Measurements from ENCODE around the gene FADD.
"Not testable (repeated sequence)": the region's sequence is repeated elsewhere in the genome, so short reads cannot be mapped to it uniquely, and the experiment has no call there.

The FADD gene

GRCh38 chr11:70205766-70206165 lies 2.7 kb downstream of the FADD start:
- DNase-seq, result no peak

GRCh38 chr11:70206226-70206981 lies 3.3 kb downstream of the FADD start:
- DNase-seq, result no peak

GRCh38 chr11:70206982-70207376 lies 3.9 kb downstream of the FADD start:
- DNase-seq, result no peak

DNA sequence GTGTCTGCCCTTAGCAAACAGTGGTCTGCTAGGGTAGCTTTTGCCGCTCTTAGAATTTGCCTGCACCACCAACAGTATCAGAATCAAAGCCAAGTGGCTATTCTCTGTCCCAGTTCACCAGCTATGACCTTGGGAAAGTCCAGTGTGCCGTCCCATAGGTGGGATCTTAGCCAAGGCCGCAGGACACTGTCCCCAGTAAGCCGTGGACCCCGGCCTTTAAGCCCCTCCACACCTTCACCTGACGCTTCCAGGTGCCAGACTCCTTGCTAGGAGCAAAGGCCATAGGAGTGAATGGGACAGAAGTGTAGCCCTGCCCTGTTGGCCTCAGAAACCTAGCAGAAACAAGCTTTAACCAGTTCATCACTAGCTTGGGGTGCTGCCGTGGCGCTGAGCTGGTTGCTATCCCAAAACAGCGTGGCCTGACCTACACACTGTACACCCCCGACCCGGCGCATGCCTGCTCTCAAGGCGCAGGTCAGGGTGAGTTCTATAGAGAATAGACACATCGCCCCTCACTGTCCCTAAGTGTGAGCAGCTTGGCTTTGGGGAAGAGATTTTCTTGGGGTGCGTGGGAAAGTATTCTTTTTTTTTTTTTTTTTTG lies 4.5 kb downstream of the FADD start:
- no peak for DNase-seq

GRCh38 chr11:70209391-70209912 lies 6.4 kb downstream of the FADD start:
- no peak for DNase-seq

- DNase-seq, result no peak
These were observed 7.0 kb downstream of the FADD start for GRCh38 chr11:70210051-70210501.

- DNase-seq, result no peak
These were observed 7.4 kb downstream of the FADD start for GRCh38 chr11:70210530-70210929.

DNA sequence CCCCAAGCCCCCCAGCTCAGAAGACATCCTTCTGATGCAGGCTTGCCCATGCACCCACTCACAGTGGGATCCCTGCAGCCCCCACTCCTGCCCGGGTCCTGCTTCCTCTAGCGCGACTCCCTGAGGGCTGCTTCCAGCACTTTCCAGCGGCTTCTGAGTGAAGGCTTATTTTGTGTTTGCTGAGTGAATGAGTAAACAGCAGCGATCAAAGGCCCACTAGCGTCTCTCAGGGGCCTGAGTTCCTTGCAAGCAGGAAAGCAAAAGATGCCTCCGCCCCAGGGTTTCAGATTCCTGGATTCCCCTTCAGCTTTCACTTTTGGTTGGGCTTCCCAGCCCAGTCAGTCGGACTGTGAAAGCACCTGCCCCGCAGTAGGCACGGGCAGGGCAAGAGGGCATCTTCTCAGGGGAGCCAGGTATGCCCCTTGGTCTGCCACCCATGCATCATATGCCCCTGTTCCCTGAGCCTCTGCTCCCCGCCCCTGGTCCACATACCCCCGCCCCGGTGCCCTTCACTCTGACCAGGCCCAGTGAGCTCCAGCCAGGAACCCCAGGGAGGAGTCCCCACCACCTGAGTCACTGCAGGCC lies 9.2 kb downstream of the FADD start:
- no peak for DNase-seq

DNA sequence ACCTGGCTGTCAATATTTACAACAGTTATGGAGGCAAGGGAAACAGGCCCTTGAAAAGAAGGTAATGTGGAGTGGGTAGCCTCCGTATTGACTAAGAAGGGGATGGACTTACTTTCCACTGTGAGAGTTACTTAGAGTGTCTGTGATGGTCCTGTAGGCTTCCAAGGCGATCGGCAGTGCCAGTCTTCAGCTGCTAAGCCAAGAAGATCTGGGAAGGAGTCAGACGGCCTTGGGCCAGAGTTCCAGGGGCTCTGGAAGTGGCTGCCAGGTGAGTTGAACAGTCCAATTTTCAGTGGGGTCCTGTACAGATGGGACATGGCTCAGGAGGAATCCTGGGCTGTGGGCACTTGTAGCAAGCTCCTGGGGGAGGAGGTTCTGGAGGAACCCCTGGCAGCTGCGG lies 14.3 kb downstream of the FADD start:
- DNase-seq, result not testable (repeated sequence)

DNA sequence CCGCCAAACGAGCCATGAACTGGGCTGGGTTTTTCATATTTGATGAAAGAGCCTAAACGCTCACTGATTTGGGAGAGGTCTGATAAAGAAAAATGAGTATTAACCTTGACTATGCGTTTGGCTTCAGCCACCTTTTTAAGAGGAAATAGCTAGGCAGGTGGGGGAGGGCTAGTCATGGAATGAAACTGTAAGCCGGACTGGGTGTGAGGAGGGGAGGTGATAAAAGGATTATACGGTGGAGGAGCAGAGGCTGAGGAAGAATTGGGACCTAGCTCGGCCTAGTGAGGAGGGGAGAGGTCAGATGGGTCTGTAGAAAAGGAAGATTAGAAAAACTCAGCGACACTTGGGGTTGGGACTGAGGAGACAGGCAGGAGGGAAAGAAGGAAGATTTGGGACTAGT lies 15.0 kb downstream of the FADD start:
- not testable (repeated sequence) for DNase-seq

DNA sequence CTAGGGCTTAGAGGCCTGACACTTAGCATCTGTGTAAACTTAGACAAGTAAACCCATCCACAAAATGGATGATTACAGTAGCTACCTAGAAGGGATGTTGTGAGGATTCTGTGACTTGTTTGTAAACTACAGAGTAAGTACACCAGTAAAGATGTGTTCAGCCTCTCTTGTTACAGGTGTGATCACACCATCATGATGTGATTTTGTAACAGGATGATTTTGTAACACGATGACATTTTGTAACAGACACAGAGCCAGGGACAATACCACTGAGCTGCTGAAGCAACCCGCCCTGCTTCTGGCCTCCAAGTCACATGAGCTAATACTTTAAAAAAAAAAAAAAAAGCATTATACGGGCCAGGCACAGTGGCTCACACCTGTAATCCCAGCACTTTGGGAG lies 17.0 kb downstream of the FADD start:
- no peak for DNase-seq

DNA sequence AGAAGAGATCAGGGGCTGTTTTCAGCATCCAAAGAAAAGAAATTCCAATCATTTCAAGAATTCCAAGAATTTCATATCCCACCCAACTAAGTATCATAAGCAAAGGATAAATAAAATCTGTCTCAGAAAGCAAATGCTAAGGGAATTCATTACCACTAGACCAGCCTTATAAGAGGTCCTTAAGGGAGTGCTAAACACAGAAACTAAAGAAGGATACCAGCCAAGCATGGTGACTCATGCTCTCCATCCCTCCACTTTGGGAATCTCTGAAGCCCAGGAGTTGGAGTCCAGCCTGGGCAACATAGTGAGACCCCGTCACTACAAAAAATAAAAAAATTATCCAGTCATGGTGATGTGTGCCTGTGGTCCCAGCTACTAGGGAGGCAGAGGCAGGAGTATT lies 17.8 kb downstream of the FADD start:
- no peak for DNase-seq

DNA sequence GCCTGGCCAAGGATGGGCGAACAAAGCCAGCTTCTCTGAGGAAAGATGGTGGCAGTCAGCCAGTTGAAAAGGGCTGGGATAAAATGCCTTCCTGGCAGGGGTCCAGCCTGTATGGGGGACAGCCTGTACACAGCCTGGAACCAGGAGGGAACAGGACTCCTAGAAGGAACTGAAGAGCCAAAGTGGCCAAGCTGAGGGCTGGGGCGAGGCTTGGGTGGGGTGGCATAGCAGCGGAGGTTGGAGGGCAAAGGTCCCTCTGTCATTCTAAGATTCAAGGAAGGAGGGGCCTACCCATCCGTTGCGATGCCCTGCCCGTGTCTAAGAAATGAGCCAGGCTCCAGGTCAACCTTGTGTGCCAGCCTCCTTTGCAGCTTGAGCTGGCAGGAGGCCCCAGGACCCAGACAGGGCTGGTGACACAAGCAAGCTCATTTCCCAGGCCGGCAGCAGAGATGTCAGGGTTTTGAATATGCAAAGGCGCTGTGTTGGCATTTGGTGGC lies 22.6 kb downstream of the FADD start:
- DNase-seq, result peak; percentile 51

- no peak for DNase-seq
These were observed 23.1 kb downstream of the FADD start for GRCh38 chr11:70226183-70226582.

- no peak for DNase-seq
These were observed 23.9 kb downstream of the FADD start for GRCh38 chr11:70226967-70227366.

DNA sequence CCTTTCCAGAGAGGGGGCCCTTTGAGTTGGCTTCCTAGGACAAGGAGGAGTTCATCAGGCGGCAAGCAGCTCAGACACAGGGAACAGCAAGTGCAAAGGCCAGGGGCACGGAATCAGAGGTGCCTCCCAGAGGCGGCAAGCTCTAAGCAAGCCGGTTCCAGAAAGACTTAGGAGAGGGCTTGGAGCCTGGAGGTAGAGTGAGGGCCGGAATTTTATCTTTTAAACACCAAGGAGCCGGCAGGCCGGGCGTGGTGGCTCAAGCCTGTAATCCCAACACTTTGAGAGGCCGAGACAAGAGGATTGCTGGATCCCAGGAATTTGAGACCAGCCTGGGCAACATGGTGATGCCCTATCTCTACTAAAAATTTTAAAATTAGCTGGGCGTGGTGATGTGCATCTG lies 26.6 kb downstream of the FADD start:
- DNase-seq, result no peak

- DNase-seq, result no peak
These were observed 27.2 kb downstream of the FADD start for GRCh38 chr11:70230151-70230839.

- DNase-seq, result no peak
These were observed 28.0 kb downstream of the FADD start for GRCh38 chr11:70230840-70231710.

DNA sequence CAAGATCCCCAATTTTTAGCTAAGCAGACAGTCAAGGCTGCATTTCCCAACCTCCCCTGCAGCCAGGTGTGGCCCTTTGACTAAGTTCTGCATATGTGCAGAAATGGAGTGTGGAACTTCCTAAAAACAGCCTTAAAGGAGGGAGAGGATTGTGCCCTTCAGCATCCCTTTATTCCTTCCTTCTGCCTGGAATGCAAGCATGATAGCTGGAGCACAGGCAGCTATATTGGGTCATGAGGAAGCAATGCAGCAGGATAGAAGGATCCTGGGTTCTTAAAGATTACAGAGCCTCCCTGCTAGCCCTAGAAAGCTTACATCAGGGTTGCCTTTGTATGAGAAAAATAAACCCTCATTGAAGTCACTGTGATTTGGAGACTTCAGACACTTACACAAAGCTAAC lies 29.9 kb downstream of the FADD start:
- DNase-seq, result no peak

GRCh38 chr11:70233511-70233934 lies 30.4 kb downstream of the FADD start:
- no peak for DNase-seq

DNA sequence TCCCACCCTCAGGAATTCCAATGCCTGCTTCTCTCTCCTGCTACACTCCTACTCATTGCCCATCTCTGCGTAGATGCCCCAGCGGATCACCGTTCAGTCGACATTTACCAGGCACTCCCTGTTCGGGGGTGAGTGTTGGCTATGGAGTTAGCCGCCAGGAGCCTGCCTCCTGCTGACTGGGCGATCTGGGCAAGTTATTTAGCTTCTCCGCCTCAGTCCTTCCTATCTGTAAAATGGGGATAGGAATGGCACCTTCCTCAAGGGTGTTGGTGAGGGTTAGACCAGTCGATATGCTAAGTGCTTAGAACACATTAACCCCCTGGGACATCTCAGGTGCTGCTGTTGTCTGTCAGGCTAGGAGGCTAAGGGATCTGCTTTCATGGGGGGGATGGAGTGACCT lies 30.9 kb downstream of the FADD start:
- no peak for DNase-seq

GRCh38 chr11:70240337-70240736 lies 37.2 kb downstream of the FADD start:
- no peak for DNase-seq

Data from NCI-H526 treated with DMSO at 0.1 percent for 48 hours (cell line).